Activated CD8-positive, alpha-beta memory T cell treated with anti-CD3 and anti-CD28 coated beads, Interleukin-2, amount 10 ng/mL, durations not matched to agents 7 days and 5 days (primary cell): ENCODE results near the gene PEX11B. TPM values are rescaled to one million over a fixed set of nuclear protein-coding genes. Genes with fewer than 3 reads are reported as not detected.

Experiments
- ATAC-seq: fragments of 150-1000 bp; cut with Tn5 transposase; one replicate; pipeline ENCODE4 v1.10.0; 2021; ENCODE audit warnings: moderate library complexity
- CTCF ChIA-PET: fragments of 350-600 bp; sonication (Branson Sonifier 250); formaldehyde crosslinking; loops from one replicate; lab custom pipeline; 2021; ENCODE audit warnings: antibody characterized with exemption; lab: Charles Lee
- DNase-seq: peaks from one replicate; pipeline ENCODE4 v3.0.0-alpha.2; 2020
- H3K27ac Mint-ChIP-seq: one replicate; pipeline ENCODE4 v1.8.0; 2021; ENCODE audit warnings: mild to moderate bottlenecking, mixed read lengths
- H3K27me3 Mint-ChIP-seq: one replicate; pipeline ENCODE4 v1.8.0; 2021; ENCODE audit warnings: mixed read lengths
- H3K36me3 Mint-ChIP-seq: one replicate; pipeline ENCODE4 v1.8.0; 2021; ENCODE audit warnings: mild to moderate bottlenecking, mixed read lengths
- H3K4me1 Mint-ChIP-seq: one replicate; pipeline ENCODE4 v1.8.0; 2021; ENCODE audit warnings: mixed read lengths
- H3K4me3 Mint-ChIP-seq: one replicate; pipeline ENCODE4 v1.8.0; 2021; ENCODE audit warnings: mild to moderate bottlenecking, moderate library complexity, mixed read lengths
- H3K9me3 Mint-ChIP-seq: one replicate; pipeline ENCODE4 v1.8.0; 2022; ENCODE audit warnings: low read depth, mixed read lengths
- total RNA-seq, 2 experiments: library from RNA; stranded (reverse); gene quantifications; one replicate each; pipeline ENCODE4 v1.2.3, GENCODE V29; 2021

Gene PEX11B
- total RNA-seq, 2 experiments from 2014 or later, result 27.3 to 36.2 TPM

DNA sequence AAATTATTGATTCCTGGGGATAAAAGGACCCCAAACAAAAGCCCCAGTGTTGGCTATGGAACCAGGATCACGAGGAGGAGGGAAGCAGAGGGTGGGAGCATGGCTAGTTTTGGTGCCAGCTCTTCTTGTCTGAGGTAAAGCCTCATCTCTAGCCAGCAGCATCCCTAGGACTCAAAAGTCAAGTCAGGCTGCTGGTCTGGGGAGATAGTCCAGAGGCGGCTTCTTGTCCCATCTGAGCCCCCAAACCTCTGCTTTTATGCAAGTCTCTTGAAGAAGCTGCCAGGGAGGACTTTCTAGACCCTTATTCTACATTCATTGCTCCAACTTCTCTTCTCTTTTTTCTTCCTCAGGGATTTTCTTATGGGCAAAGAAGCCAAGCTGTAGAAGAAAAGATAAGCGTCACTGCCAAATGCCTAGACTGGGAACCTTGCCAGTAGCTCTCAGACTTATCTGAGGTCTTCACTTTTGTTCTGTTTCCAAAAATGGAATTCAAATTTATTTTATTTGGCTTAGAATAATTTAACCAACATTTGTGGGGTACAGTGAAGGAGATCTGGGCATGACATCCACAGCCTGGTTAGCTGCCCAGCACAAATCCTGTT, 25.9 kb downstream of the PEX11B start:
- ATAC-seq, result no peak
- H3K4me1 Mint-ChIP-seq, result no peaks in the 10 kb centered on the region
- DNase-seq, result no peak
- H3K36me3 Mint-ChIP-seq, result no peaks in the 10 kb centered on the region
- no peak overlapping the region for H3K4me3 Mint-ChIP-seq
- peaks cover 2% of the 10 kb centered on the region for H3K27me3 Mint-ChIP-seq
- H3K27ac Mint-ChIP-seq, result no peak overlapping the region
- CTCF ChIA-PET, result interaction anchor here (0.7 to 4.1 kb wide), 24 partner anchors 7 to 129 kb away, joined by 3 to 31 read pairs (median 7); partner anchors contain the start of genes ANKRD35, HJV, ITGA10 and LIX1L
- H3K9me3 Mint-ChIP-seq, result no peaks in the 10 kb centered on the region

DNA sequence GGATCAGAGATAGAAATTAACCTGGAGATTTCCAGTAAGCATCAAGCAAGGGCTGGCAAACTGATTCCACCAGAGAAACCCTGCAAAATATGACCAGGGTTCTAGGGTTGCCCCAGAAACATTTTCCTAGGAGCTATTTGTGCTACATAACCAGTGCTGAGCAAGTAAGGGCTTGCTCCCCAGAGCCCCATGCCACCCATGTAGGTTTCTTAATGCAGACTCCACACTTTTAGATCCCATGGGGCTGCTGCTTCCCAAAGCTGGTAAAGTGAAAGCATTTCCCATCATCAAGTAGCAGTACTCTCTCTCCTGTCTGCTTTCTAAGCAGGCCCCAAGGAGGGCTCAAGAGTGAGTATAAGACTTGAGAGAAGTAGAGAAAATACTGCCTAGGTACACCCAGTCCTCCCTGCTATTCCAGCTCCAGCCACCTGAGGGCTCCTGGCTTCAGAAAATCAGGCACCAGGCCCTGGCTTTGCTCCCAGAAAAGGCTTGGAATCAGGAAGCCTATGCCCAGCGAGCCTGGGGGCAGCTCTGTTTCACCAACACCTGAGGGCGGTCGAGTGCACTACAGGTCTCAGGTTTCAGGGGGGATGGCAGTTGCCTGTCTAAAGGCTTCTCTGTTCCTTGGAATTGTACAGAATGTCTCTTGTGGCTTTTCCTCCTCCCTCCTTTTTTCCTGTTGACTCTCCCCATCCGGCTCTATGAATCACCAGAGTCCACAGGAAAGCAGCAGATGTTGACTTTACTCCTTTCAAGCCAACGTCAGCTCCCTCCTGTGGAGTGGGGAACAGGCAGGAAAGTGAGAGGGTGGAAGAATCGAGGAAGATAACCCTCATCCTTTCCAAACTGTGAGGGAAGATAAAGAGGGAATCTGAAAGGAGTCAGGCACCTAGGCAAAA, 26.7 kb downstream of the PEX11B start:
- H3K4me3 Mint-ChIP-seq, result no peak overlapping the region
- peaks cover under 1% of the 10 kb centered on the region for H3K4me1 Mint-ChIP-seq
- ATAC-seq (peak; percentile 85), DNase-seq (peak; percentile 73)
- CTCF ChIA-PET, result interaction anchor here (0.7 to 4.1 kb wide), 33 partner anchors 10 to 136 kb away, joined by 3 to 31 read pairs (median 5); partner anchors contain the start of genes HJV, ITGA10, LIX1L and NUDT17
- no peaks in the 10 kb centered on the region for H3K9me3 Mint-ChIP-seq
- no peak overlapping the region for H3K27ac Mint-ChIP-seq
- H3K27me3 Mint-ChIP-seq, result peaks cover 4% of the 10 kb centered on the region
- H3K36me3 Mint-ChIP-seq, result no peaks in the 10 kb centered on the region

DNA sequence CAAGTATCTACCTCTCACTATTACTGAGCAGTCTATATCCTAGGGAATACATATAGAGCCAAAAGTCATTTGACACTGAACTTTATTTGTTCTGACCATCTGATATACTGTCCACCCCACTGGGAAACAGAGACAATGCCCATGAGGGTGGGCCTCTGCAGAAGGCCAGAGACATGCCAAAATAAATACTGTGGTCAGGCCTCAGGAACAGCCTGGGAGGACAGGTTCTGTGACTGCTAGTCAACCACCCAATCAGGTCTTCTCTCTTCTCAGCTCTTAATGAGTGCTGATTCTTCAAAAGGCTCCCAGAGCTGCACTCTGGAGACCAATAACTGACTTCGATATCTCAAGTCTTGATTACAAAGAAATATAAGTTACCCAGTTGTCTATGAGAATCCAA, 27.4 kb downstream of the PEX11B start:
- Mint-ChIP-seq H3K4me1 (peaks cover 4% of the 10 kb centered on the region), H3K27me3 (peaks cover 5% of the 10 kb centered on the region), H3K4me3 (no peak overlapping the region), H3K27ac (no peak overlapping the region), H3K9me3 (no peaks in the 10 kb centered on the region), H3K36me3 (no peaks in the 10 kb centered on the region)
- no peak for DNase-seq
- no peak for ATAC-seq
- CTCF ChIA-PET, result interaction anchor here (0.7 to 4.1 kb wide), 31 partner anchors 10 to 136 kb away, joined by 3 to 31 read pairs (median 5); partner anchors contain the start of genes HJV, ITGA10, LIX1L and NUDT17

DNA sequence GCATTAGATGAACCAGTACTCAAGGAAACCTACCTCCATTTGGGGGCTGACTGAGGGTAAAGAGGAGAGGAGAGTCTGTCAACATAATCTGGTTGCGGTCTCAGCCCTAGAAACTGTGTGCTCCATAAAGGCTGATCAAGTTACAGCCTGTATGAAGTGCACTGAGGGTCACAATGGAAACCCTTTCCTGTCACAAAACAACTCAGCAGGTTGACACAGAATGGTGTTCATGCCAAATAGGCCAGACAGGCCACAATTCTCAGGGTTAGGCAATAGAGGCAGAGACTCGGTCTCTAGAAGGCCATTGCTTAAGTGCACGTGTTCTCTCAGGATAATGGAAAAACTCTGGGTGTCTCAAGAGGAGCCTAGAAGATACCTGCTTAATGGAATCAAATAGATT, 28.8 kb downstream of the PEX11B start:
- Mint-ChIP-seq H3K4me3 (no peak overlapping the region), H3K4me1 (peaks cover 14% of the 10 kb centered on the region), H3K27ac (no peak overlapping the region), H3K9me3 (no peaks in the 10 kb centered on the region), H3K36me3 (no peaks in the 10 kb centered on the region), H3K27me3 (peaks cover 14% of the 10 kb centered on the region)
- CTCF ChIA-PET, result interaction anchor here (1.1 to 4.1 kb wide), 2 partner anchors 30 to 44 kb away, joined by 3 to 31 read pairs; partner anchors contain the start of gene NUDT17
- ATAC-seq (no peak), DNase-seq (no peak)

DNA sequence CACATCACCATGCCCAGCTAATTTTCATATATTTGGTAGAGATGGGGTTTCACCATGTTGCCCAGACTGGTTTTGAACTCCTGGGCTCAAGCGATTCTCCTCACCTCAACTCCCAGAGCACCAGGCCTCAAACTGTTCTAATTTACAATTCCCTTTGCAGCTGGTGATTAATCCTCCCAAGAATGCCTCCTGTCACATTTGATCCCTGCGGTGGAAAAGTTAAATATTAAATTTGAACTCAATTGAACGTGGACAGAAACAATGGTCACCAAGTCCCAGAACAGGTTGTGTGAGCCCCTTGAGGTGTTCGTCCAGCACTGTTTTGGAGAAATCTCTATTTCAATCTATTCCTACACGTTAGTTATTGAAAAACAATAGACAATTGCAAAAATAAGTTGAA, 30.9 kb downstream of the PEX11B start:
- no peaks in the 10 kb centered on the region for H3K36me3 Mint-ChIP-seq
- H3K27ac Mint-ChIP-seq, result no peak overlapping the region
- H3K4me3 Mint-ChIP-seq, result no peak overlapping the region
- H3K27me3 Mint-ChIP-seq, result peaks cover 32% of the 10 kb centered on the region
- no peak for DNase-seq
- no peak for ATAC-seq
- H3K4me1 Mint-ChIP-seq, result peaks cover 16% of the 10 kb centered on the region
- CTCF ChIA-PET, result interaction anchor here (0.7 to 1.3 kb wide), 2 partner anchors 42 to 92 kb away, joined by 3 to 4 read pairs; partner anchors contain the start of gene NUDT17
- no peaks in the 10 kb centered on the region for H3K9me3 Mint-ChIP-seq

DNA sequence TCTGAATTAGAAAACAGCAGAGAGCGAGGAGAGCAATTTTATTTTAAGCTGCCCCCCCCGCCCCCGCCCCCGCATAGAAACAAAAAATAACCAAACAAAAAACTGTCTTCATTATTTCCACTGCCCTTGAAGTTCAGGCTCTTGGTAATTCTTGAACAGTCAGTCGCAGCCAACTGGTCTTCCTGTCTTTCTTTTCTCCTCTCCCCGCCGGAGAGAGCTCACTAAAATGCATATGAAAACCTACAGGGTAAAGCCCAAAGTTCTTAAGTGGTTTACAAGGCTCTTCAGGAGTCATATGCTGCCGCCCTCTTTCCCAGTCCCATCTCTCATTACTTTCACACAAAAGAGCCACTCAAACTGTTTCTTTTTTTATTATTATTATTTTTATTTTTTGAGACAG, 31.7 kb downstream of the PEX11B start:
- no peak for DNase-seq
- no peak overlapping the region for H3K27ac Mint-ChIP-seq
- H3K4me3 Mint-ChIP-seq, result peak overlapping the region; percentile 28
- CTCF ChIA-PET, result interaction anchor here (0.6 to 5.2 kb wide), 5 partner anchors 22 to 93 kb away, joined by 3 to 26 read pairs (median 3); partner anchors contain the start of gene NUDT17
- peaks cover 16% of the 10 kb centered on the region for H3K4me1 Mint-ChIP-seq
- ATAC-seq, result no peak
- no peaks in the 10 kb centered on the region for H3K36me3 Mint-ChIP-seq
- no peaks in the 10 kb centered on the region for H3K9me3 Mint-ChIP-seq
- H3K27me3 Mint-ChIP-seq, result peaks cover 34% of the 10 kb centered on the region

DNA sequence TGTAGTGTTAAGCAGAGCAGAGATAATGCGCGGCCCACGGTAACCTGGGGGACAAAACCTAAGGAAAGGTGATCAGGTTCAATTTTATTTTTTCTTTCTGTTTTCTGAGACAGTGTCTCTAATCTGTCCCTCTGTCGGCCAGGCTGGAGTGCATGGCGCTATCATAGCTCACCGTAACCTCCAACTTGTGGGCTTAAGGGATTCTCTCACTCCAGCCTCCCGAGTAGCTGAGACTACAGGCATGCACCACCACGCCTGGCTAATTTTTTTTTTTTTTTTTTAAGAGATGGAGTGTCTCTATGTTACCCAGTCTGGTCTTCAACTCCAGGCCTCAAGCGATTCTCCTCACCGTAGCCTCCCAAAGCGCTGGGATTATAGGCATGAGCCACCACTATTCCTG, 32.1 kb downstream of the PEX11B start:
- H3K4me3 Mint-ChIP-seq, result peak overlapping the region; percentile 74
- no peaks in the 10 kb centered on the region for H3K36me3 Mint-ChIP-seq
- H3K27ac Mint-ChIP-seq, result no peak overlapping the region
- CTCF ChIA-PET, result interaction anchor here (0.6 to 5.2 kb wide), 5 partner anchors 13 to 93 kb away, joined by 3 to 26 read pairs (median 3); partner anchors contain the start of gene NUDT17
- DNase-seq (no peak), ATAC-seq (no peak)
- no peaks in the 10 kb centered on the region for H3K9me3 Mint-ChIP-seq
- peaks cover 16% of the 10 kb centered on the region for H3K4me1 Mint-ChIP-seq
- H3K27me3 Mint-ChIP-seq, result peaks cover 34% of the 10 kb centered on the region

DNA sequence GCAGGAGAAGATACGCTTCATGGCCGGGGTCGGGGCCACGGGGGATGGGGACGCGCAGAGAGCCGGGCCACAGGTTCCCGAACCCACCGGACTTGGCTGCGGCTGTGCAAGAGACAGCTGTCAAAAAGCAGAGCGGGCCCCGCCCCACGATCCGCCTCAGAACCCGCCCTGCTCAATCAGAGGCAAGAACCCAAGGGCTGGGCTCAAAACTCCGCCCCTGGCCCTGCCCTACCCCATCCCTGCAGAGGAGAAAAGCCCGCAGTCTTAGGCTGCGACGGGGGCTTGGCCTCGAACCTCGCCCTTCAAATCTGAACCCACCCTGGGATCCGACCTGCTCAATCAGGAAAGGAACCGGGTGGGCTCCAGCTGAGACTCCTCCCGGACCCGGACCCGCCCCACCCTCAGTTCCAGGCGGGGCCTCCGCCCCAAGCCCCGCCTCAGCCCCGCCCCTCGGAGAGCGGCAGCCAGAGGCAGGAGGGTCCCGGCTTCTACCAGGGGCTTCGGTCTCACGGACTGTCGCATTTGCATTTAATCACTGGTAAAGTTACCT, 32.7 kb downstream of the PEX11B start, which contains the start of gene ANKRD35:
Gene ANKRD35 (minus strand): TSS at position 129 of the 550 bp plus-strand sequence. CDS start 108 bp downstream, at position 21.
- H3K27ac Mint-ChIP-seq, result peak within 1 kb of the TSS; percentile 19
- CTCF ChIA-PET, result interaction anchor here (0.8 to 5.2 kb wide), 7 partner anchors 7 to 121 kb away, joined by 3 to 26 read pairs (median 3); partner anchors contain the start of genes ITGA10 and NUDT17
- DNase-seq (peak; percentile 94), ATAC-seq (peak; percentile 100)
- H3K27me3 Mint-ChIP-seq, result peaks cover 34% of the 10 kb centered on the region
- no peaks in the 10 kb centered on the region for H3K36me3 Mint-ChIP-seq
- no peaks in the 10 kb centered on the region for H3K9me3 Mint-ChIP-seq
- H3K4me1 Mint-ChIP-seq, result peaks cover 16% of the 10 kb centered on the region
- H3K4me3 Mint-ChIP-seq, result peak within 1 kb of the TSS; percentile 74

DNA sequence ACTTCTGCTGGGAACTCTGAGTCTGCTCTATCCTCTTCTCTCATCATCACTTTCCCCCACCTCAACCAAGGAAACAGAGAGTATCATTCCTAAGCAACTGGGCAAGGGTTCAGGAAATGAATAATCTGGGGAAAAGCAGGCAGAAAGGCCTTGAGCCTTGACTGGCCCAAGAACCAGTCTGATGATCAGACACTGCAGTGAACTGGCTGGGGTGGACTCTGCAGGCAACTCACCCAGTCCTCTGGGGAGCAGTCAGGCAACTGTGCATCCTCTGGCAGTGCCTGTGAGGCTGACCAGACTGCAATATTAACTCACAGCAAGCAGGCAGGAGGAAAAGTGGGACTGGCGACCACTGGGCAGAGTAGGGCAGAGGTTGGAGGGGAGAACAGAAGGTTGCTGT, 33.8 kb downstream of the PEX11B start:
- Mint-ChIP-seq H3K9me3 (no peaks in the 10 kb centered on the region), H3K36me3 (no peaks in the 10 kb centered on the region), H3K4me3 (no peak overlapping the region), H3K27me3 (peaks cover 41% of the 10 kb centered on the region), H3K4me1 (peaks cover 16% of the 10 kb centered on the region), H3K27ac (no peak overlapping the region)
- CTCF ChIA-PET, result interaction anchor here (0.7 to 5.2 kb wide), 4 partner anchors 8 to 111 kb away, joined by 3 to 26 read pairs (median 8); partner anchors contain the start of genes ITGA10 and NUDT17
- DNase-seq, result no peak
- ATAC-seq, result no peak

DNA sequence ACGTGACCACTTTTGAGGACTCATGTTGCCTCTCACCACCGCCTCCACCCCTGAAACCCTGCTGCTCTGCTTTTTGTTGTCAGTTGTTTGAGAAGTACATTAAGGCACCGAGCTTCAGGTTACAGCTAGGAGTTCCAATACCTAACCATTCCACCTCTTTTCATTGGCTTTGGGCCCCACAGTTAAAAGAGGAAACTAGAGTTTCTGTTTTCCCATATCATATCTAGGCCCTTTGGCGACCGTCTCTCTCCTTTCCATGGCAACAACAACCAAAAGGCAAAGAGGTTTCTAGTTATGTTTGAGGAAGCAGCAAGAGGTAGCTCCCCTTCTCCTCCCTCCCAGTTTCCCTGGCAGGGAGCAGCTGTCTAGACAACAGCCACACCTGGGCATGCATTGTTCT, 38.7 kb downstream of the PEX11B start:
- no peaks in the 10 kb centered on the region for H3K36me3 Mint-ChIP-seq
- CTCF ChIA-PET, result interaction anchor here (2.2 to 3.8 kb wide), 4 partner anchors 12 to 34 kb away, joined by 8 to 17 read pairs (median 13); partner anchors contain the start of genes ITGA10 and NUDT17
- H3K4me3 Mint-ChIP-seq, result no peak overlapping the region
- no peaks in the 10 kb centered on the region for H3K9me3 Mint-ChIP-seq
- DNase-seq (no peak), ATAC-seq (no peak)
- H3K27ac Mint-ChIP-seq, result no peak overlapping the region
- peaks cover 5% of the 10 kb centered on the region for H3K4me1 Mint-ChIP-seq
- peaks cover 47% of the 10 kb centered on the region for H3K27me3 Mint-ChIP-seq

DNA sequence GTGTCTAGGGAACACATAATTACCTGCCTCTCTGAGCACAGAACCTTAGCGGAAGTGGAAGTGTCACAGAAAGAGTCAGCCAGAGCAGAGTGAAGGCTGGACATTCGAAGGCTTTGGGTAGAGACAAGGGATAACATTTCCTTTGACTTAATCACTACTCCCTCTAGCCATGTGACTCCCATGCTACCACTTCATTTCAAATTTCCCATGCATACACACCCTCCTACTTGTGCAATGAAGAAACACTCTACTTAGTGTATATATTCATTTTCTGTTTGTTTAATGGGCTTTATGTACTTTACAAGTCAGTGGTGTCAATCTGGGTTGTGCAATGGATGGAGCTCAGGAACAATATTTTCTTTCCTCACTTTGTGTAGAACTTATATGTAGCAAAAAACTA, 39.8 kb downstream of the PEX11B start:
- Mint-ChIP-seq H3K27ac (no peak overlapping the region), H3K4me1 (peaks cover 2% of the 10 kb centered on the region), H3K9me3 (no peaks in the 10 kb centered on the region), H3K4me3 (no peak overlapping the region), H3K36me3 (no peaks in the 10 kb centered on the region), H3K27me3 (peaks cover 47% of the 10 kb centered on the region)
- no peak for DNase-seq
- CTCF ChIA-PET, result interaction anchor here (0.8 to 2.4 kb wide), 5 partner anchors 13 to 33 kb away, joined by 3 to 9 read pairs (median 4); partner anchors contain the start of genes ITGA10, NUDT17 and PIAS3
- no peak for ATAC-seq

DNA sequence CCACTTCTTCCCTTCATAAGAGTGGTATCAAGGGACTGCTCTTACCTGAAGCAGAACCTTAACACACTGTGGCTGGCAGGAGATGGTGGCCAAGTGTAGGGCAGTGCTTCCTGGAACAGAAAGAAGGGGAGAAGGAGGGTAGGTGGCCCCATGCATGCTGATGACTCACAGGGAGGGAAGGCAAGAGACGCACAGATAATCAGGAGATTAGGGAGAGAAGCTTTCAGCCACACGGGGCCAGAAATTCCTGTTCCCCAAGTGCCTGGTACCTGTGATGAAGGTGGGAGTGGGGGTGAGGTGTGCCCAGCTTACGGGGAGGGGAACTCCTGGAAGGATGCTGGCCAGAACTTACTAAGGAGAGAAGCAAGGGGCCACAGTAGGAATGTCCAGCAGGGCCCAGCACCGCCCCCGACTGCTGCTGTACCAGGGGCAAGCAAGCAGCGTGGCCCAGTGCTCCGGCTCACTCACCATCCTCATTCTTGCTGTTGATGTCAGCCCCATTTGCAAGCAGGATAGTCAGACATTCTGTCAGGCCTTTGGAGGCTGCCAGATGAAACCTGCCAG, 40.5 kb downstream of the PEX11B start:
- no peak for DNase-seq
- Mint-ChIP-seq H3K27me3 (peaks cover 49% of the 10 kb centered on the region), H3K4me3 (no peak overlapping the region), H3K27ac (no peak overlapping the region), H3K36me3 (no peaks in the 10 kb centered on the region), H3K9me3 (no peaks in the 10 kb centered on the region), H3K4me1 (peaks cover 3% of the 10 kb centered on the region)
- CTCF ChIA-PET, result interaction anchor here (0.8 to 2.0 kb wide), 4 partner anchors 14 to 33 kb away, joined by 3 to 5 read pairs (median 4); partner anchors contain the start of genes NUDT17 and PIAS3
- no peak for ATAC-seq
